AG10803 (cell line): ENCODE data around the gene LMCD1.

Experiments used
- DNase-seq: peaks from one replicate; pipeline ENCODE4 v3.0.0; 2010; ENCODE audit warnings: low read depth
- H3K4me3 ChIP-seq: 2 replicates; pipeline ENCODE4 v1.5.1; 2011; ENCODE audit warnings: mild to moderate bottlenecking, low read length, control low read depth
- TF ChIP-seq, protein P1 (sequence below): conservative IDR thresholded peaks from 2 replicates; pipeline ENCODE4 v1.5.1; 2011; ENCODE audit warnings: mild to moderate bottlenecking, low read length, control low read depth, inconsistent platforms

LMCD1 gene

DNA sequence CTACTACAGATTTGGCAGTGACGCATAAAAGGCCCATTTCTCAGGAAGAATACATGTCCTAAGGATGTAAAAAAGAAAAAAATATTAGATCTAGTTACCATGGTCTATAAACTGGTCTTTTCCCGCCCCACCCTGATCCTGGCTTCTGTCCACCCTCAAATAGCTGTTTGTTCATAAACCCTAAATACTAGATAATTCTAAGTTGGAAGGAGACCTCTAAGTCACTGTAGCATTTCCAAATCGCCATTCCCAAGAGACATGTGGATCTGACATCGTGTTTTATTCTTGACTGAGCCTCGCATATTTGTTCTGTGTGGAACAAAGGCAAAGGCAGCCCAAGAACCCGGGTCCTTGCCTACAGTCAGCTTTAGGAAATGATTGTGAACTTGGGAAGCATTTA is 49.0 kb downstream of the LMCD1 start:
- no peak overlapping the region for H3K4me3 ChIP-seq
- TF ChIP-seq, protein P1, sequence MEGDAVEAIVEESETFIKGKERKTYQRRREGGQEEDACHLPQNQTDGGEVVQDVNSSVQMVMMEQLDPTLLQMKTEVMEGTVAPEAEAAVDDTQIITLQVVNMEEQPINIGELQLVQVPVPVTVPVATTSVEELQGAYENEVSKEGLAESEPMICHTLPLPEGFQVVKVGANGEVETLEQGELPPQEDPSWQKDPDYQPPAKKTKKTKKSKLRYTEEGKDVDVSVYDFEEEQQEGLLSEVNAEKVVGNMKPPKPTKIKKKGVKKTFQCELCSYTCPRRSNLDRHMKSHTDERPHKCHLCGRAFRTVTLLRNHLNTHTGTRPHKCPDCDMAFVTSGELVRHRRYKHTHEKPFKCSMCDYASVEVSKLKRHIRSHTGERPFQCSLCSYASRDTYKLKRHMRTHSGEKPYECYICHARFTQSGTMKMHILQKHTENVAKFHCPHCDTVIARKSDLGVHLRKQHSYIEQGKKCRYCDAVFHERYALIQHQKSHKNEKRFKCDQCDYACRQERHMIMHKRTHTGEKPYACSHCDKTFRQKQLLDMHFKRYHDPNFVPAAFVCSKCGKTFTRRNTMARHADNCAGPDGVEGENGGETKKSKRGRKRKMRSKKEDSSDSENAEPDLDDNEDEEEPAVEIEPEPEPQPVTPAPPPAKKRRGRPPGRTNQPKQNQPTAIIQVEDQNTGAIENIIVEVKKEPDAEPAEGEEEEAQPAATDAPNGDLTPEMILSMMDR = no peak
- peak; percentile 69 for DNase-seq

DNA sequence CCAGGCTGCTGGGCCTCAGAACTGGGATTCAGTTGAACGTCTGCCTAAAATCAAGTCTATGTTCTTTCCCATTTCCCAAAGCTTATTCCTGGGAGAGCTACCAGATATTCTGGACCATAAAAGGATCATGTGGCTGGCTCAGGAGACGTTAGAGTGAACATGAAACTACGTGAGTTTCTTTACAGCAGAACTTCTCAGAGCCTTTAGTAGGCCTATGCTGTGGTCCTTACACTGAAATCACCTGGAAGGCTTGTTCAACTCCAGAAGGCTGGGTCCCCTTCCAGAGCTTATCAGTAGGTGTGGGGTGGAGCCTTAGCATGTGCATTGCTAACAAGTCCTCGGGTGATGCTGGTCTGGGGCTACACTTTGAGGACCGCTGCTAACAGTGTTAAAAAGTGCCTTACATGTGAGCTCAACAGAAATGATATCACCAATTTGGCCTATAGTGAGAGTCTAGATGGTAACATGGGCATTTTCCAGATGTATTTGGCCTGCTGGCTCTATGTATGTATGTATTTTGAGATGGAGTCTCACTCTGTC is 50.7 kb downstream of the LMCD1 start:
- no peak overlapping the region for H3K4me3 ChIP-seq
- TF ChIP-seq, protein P1 = no peak
- no peak for DNase-seq

DNA sequence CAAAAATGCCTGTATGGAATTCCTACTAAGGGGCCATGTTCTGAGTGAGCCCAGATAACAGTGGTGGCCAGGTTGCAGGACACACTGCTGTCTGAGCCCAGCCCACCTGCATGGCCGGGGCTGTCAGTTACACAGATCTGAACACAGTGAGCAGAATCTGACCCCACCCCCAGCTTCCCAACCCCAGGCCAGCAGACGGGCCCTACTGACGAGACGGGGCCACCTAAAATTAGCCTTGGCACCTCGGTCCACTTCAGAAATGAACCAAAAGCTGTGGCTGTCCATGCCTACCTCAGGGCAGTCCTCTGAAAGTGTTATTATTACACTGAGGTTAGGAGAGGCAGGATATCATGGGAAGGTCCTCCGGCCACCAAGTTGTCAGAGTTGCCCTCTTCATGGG is 51.8 kb downstream of the LMCD1 start:
- TF ChIP-seq, protein P1 = no peak
- no peak for DNase-seq
- no peak overlapping the region for H3K4me3 ChIP-seq

DNA sequence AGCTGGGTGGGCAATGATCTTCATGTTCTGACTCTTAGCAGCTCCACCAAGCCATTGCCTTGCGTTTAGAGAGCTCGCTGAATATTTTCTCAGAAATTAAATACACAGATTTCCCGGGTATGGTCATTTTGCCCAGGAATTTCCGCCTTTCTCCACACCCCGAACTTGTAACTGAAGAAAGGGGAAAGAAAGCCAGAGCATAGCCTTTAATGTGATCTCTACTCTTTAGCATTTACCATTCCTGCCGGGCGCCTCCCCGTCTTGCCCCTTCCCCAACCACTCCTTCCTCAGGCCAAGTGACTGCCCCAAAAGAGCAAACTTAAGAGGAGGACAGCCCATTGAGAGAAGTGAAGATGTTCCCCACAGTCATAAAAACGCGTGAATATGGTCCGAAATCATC is 53.1 kb downstream of the LMCD1 start:
- no peak for DNase-seq
- peak overlapping the region; percentile 5; the same call in 1 of the 2 replicates for H3K4me3 ChIP-seq
- TF ChIP-seq, protein P1 = no peak

- no peak overlapping the region for H3K4me3 ChIP-seq
- TF ChIP-seq, protein P1 = no peak
- peak; percentile 99 for DNase-seq
Measured at GRCh38 chr3:8555113-8555661, 53.6 kb downstream of the LMCD1 start.

- H3K4me3 ChIP-seq = no peak overlapping the region
- TF ChIP-seq, protein P1 = no peak
- DNase-seq = no peak
Measured at GRCh38 chr3:8555725-8556472, 54.3 kb downstream of the LMCD1 start.

- no peak overlapping the region for H3K4me3 ChIP-seq
- DNase-seq = no peak
- TF ChIP-seq, protein P1 = no peak
Measured at GRCh38 chr3:8556473-8556869, 54.8 kb downstream of the LMCD1 start.
